ENCODE measurements around the gene KDELR3.

Gene KDELR3

DNA sequence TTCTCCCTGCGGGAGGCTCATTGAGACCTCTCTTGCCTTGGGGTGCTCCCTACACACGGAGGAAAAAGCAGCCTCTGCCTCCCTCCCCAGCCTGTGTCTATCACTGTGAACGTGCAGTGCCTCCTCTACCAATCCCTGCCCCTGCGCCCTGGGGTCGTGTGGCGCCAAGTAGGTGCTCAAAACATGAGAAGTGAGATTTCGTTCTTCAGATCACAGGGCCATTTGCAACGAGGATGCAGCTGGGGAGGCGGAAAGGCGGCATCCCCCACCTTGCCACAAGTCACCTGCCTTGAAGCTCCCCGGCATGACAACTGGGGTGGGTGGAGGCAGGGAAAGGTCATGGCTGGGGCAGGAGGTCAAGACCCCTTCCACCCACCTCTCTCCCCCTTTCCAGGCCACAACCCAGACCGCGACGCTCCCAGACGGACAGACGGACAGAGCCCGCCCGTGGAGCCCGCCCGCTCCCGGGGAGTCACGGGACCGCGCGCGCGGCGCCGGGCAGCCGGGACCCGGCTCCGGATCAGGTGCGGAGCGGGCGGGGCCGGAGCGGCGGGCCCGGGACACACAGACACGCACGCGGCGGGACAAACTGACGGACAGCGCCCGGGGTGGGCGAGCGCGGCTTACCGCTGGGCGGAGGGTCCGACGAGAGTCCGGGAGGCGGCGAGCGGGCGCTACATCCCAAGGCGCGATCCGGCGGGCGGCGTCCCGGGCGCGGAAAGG is 13.4 kb upstream of the KDELR3 start:
- CTCF ChIA-PET = interaction anchor here (0.7 kb wide), 1 partner anchor 264 kb away, joined by 3 read pairs; no protein-coding TSS in a partner anchor
- peak overlapping the region; percentile 32 for H3K4me3 ChIP-seq (ENCODE audit: low read depth, low read length)
- TF ChIP-seq ZNF211 (tag by site-specific recombination; IDR thresholded peaks at IDR 0.05; ENCODE audit: low read depth) = no peak
- no peak for TF ChIP-seq FEZF1 (tag by site-specific recombination; IDR thresholded peaks at IDR 0.05)
- TF ChIP-seq ZNF394 (tag by site-specific recombination; IDR thresholded peaks at IDR 0.05; ENCODE audit: borderline replicate concordance) = no peak
- TF ChIP-seq ZNF335 (tag by site-specific recombination; conservative IDR thresholded peaks at IDR 0.05) = no peak
- TF ChIP-seq ZNF391 (tag by site-specific recombination; IDR thresholded peaks at IDR 0.05; ENCODE audit: borderline replicate concordance, low read depth) = no peak
- TF ChIP-seq SP3 (tag by site-specific recombination; IDR thresholded peaks at IDR 0.05) = no peak
- TF ChIP-seq SP7 (tag by site-specific recombination; IDR thresholded peaks at IDR 0.05) = peak; percentile 58
- no peak for TF ChIP-seq ZNF658 (tag by site-specific recombination; IDR thresholded peaks at IDR 0.05)
- TF ChIP-seq ZNF610 (tag by site-specific recombination; IDR thresholded peaks at IDR 0.05; ENCODE audit: borderline replicate concordance) = no peak
- TF ChIP-seq, protein P1, sequence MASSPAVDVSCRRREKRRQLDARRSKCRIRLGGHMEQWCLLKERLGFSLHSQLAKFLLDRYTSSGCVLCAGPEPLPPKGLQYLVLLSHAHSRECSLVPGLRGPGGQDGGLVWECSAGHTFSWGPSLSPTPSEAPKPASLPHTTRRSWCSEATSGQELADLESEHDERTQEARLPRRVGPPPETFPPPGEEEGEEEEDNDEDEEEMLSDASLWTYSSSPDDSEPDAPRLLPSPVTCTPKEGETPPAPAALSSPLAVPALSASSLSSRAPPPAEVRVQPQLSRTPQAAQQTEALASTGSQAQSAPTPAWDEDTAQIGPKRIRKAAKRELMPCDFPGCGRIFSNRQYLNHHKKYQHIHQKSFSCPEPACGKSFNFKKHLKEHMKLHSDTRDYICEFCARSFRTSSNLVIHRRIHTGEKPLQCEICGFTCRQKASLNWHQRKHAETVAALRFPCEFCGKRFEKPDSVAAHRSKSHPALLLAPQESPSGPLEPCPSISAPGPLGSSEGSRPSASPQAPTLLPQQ (tag by site-specific recombination; IDR thresholded peaks at IDR 0.05) = no peak
- peak; percentile 98 for TF ChIP-seq BCL11B (tag by site-specific recombination; IDR thresholded peaks at IDR 0.05; ENCODE audit: low read depth)
- no peak for TF ChIP-seq ZNF747 (tag by site-specific recombination; IDR thresholded peaks at IDR 0.05)
- TF ChIP-seq ZNF292 (tag by site-specific recombination; IDR thresholded peaks at IDR 0.05; ENCODE audit: borderline replicate concordance, low read depth) = no peak
- TF ChIP-seq MZF1 (tag by site-specific recombination; IDR thresholded peaks at IDR 0.05; ENCODE audit: borderline replicate concordance) = no peak
- no peak for TF ChIP-seq ZNF677 (tag by site-specific recombination; IDR thresholded peaks at IDR 0.05)
- TF ChIP-seq, protein P2, sequence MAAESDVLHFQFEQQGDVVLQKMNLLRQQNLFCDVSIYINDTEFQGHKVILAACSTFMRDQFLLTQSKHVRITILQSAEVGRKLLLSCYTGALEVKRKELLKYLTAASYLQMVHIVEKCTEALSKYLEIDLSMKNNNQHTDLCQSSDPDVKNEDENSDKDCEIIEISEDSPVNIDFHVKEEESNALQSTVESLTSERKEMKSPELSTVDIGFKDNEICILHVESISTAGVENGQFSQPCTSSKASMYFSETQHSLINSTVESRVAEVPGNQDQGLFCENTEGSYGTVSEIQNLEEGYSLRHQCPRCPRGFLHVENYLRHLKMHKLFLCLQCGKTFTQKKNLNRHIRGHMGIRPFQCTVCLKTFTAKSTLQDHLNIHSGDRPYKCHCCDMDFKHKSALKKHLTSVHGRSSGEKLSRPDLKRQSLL (tag by site-specific recombination; IDR thresholded peaks at IDR 0.05) = no peak
- no peak for TF ChIP-seq ZNF792 (tag by site-specific recombination; IDR thresholded peaks at IDR 0.05)
- TF ChIP-seq ZBTB8A (tag by site-specific recombination; IDR thresholded peaks at IDR 0.05) = peak; percentile 29; the same call in 1 of the 2 replicates
- no peak for TF ChIP-seq ZBTB20 (tag by site-specific recombination; IDR thresholded peaks at IDR 0.05)
- no peak for TF ChIP-seq RBAK (tag by site-specific recombination; IDR thresholded peaks at IDR 0.05)
- no peak for TF ChIP-seq ZNF560 (tag by site-specific recombination; IDR thresholded peaks at IDR 0.05; ENCODE audit: borderline replicate concordance)
- no peak for TF ChIP-seq PRDM1 (tag by site-specific recombination; IDR thresholded peaks at IDR 0.05)
- TF ChIP-seq ZNF600 (tag by site-specific recombination; IDR thresholded peaks at IDR 0.05) = no peak
- TF ChIP-seq, protein P3, sequence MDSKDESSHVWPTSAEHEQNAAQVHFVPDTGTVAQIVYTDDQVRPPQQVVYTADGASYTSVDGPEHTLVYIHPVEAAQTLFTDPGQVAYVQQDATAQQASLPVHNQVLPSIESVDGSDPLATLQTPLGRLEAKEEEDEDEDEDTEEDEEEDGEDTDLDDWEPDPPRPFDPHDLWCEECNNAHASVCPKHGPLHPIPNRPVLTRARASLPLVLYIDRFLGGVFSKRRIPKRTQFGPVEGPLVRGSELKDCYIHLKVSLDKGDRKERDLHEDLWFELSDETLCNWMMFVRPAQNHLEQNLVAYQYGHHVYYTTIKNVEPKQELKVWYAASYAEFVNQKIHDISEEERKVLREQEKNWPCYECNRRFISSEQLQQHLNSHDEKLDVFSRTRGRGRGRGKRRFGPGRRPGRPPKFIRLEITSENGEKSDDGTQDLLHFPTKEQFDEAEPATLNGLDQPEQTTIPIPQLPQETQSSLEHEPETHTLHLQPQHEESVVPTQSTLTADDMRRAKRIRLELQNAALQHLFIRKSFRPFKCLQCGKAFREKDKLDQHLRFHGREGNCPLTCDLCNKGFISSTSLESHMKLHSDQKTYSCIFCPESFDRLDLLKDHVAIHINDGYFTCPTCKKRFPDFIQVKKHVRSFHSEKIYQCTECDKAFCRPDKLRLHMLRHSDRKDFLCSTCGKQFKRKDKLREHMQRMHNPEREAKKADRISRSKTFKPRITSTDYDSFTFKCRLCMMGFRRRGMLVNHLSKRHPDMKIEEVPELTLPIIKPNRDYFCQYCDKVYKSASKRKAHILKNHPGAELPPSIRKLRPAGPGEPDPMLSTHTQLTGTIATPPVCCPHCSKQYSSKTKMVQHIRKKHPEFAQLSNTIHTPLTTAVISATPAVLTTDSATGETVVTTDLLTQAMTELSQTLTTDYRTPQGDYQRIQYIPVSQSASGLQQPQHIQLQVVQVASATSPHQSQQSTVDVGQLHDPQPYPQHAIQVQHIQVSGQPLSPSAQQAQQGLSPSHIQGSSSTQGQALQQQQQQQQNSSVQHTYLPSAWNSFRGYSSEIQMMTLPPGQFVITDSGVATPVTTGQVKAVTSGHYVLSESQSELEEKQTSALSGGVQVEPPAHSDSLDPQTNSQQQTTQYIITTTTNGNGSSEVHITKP (tag by site-specific recombination; IDR thresholded peaks at IDR 0.05) = no peak
- peak; percentile 35 for TF ChIP-seq EGR2 (tag by site-specific recombination; IDR thresholded peaks at IDR 0.05; ENCODE audit: low read depth)
- TF ChIP-seq ZNF114 (tag by site-specific recombination; IDR thresholded peaks at IDR 0.05) = no peak
- TF ChIP-seq ZNF830 (tag by site-specific recombination; IDR thresholded peaks at IDR 0.05; ENCODE audit: low read depth) = no peak
- TF ChIP-seq, protein P4, sequence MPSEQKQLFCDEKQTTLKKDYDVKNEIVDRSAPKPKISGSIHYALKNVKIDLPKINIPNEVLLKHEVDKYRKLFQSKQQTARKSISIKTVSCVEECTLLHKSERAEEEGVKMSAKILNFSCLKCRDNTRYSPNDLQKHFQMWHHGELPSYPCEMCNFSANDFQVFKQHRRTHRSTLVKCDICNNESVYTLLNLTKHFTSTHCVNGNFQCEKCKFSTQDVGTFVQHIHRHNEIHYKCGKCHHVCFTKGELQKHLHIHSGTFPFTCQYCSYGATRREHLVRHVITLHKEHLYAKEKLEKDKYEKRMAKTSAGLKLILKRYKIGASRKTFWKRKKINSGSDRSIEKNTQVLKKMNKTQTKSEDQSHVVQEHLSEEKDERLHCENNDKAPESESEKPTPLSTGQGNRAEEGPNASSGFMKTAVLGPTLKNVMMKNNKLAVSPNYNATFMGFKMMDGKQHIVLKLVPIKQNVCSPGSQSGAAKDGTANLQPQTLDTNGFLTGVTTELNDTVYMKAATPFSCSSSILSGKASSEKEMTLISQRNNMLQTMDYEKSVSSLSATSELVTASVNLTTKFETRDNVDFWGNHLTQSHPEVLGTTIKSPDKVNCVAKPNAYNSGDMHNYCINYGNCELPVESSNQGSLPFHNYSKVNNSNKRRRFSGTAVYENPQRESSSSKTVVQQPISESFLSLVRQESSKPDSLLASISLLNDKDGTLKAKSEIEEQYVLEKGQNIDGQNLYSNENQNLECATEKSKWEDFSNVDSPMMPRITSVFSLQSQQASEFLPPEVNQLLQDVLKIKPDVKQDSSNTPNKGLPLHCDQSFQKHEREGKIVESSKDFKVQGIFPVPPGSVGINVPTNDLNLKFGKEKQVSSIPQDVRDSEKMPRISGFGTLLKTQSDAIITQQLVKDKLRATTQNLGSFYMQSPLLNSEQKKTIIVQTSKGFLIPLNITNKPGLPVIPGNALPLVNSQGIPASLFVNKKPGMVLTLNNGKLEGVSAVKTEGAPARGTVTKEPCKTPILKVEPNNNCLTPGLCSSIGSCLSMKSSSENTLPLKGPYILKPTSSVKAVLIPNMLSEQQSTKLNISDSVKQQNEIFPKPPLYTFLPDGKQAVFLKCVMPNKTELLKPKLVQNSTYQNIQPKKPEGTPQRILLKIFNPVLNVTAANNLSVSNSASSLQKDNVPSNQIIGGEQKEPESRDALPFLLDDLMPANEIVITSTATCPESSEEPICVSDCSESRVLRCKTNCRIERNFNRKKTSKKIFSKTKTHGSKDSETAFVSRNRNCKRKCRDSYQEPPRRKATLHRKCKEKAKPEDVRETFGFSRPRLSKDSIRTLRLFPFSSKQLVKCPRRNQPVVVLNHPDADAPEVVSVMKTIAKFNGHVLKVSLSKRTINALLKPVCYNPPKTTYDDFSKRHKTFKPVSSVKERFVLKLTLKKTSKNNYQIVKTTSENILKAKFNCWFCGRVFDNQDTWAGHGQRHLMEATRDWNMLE (tag by site-specific recombination; conservative IDR thresholded peaks at IDR 0.05; ENCODE audit: low read depth) = no peak

More for the DNA sequence above, 13.4 kb upstream of the KDELR3 start:
- Histone ChIP-seq H3K36me3 (ENCODE audit: control insufficient read depth in 2 of 2, insufficient read depth in 1 of 2, low read length in 2 of 2) (no peaks in the 10 kb centered on the region), H3K27ac (ENCODE audit: extremely low read depth, low read depth, low read length) (no peak overlapping the region; the same call in 1 of the 2 replicates), H3K4me1 (ENCODE audit: control insufficient read depth, insufficient read depth, low read length) (no peaks in the 10 kb centered on the region), H3K9me3 (ENCODE audit: control insufficient read depth, insufficient read depth, low read depth, low read length) (no peaks in the 10 kb centered on the region)
- POLR2A ChIA-PET = no interaction called here

Data from HEK293 (cell line).